HL-60 (cell line): ENCODE results near the gene MYO6.

Experiments
- CTCF ChIP-seq: IDR thresholded peaks from one replicate; pipeline ENCODE4 v1.5.1; 2011; ENCODE audit warnings: low read length, control low read depth, inconsistent platforms; ENCODE audit not compliant: insufficient read depth
- POLR2AphosphoS5 ChIP-seq: IDR thresholded peaks from 2 replicates; pipeline ENCODE4 v1.6.1; 2012; ENCODE audit warnings: low read depth

DNA sequence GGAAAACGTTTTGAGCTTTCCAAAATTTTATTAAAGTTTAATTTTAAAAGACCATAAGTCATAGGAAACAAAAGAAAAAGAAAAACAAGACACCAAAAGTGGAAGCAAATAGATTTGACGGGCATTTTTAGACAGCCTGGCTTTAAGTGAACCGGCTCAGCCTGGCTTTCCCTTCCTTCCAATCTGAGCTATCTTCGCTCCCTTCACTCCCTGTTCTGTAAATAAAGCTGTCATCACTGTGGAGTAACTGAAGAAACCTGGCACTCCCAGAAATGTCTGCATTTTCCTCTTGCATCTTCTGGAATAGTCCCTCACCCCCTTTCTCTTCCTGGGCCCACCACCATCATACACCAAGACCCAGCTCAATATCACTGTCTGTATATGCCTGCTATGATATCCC is 191.5 kb downstream of the MYO6 start:
- no peak for TF ChIP-seq POLR2AphosphoS5
- no peak for TF ChIP-seq CTCF
